HG03378 (cell line): ENCODE measurements around the gene TMEM72.

Experiments used
- ATAC-seq: cut with Tn5 transposase; IDR thresholded peaks from one replicate; pipeline ENCODE4 v1.9.1; 2021; ENCODE audit warnings: mild to moderate bottlenecking, moderate library complexity; ENCODE audit not compliant: unreplicated experiment

TMEM72 gene

GRCh38 chr10:44965651-44966097 lies 54.5 kb downstream of the TMEM72 start:
- peak; percentile 39 for ATAC-seq

- ATAC-seq: peak; percentile 39
Observed at GRCh38 chr10:44966129-44966815, 55.1 kb downstream of the TMEM72 start.

GRCh38 chr10:44966816-44967509 lies 55.8 kb downstream of the TMEM72 start:
- no peak for ATAC-seq

- no peak for ATAC-seq
Observed at GRCh38 chr10:44967616-44968015, 56.5 kb downstream of the TMEM72 start.

GRCh38 chr10:44968091-44968490 lies 57.0 kb downstream of the TMEM72 start:
- ATAC-seq: no peak

- ATAC-seq: no peak
Observed at GRCh38 chr10:44968500-44969400, 57.6 kb downstream of the TMEM72 start.

- ATAC-seq: no peak
Observed at GRCh38 chr10:44969854-44970253, 58.7 kb downstream of the TMEM72 start.

- ATAC-seq: no peak
Observed at GRCh38 chr10:44970812-44971395, 59.8 kb downstream of the TMEM72 start.

- ATAC-seq: no peak
Observed at GRCh38 chr10:44971434-44971833, 60.3 kb downstream of the TMEM72 start.

- no peak for ATAC-seq
Observed at GRCh38 chr10:44971935-44972757, 61.0 kb downstream of the TMEM72 start.

- no peak for ATAC-seq
Observed at GRCh38 chr10:44972874-44973306, 61.8 kb downstream of the TMEM72 start.

- no peak for ATAC-seq
Observed at GRCh38 chr10:44973323-44974081, 62.4 kb downstream of the TMEM72 start.

- ATAC-seq: no peak
Observed at GRCh38 chr10:44974082-44974627, 63.0 kb downstream of the TMEM72 start.

GRCh38 chr10:44974628-44975430 lies 63.7 kb downstream of the TMEM72 start:
- peak; percentile 45 for ATAC-seq

- no peak for ATAC-seq
Observed at GRCh38 chr10:44975431-44976331, 64.5 kb downstream of the TMEM72 start.

- no peak for ATAC-seq
Observed at GRCh38 chr10:44976352-44977198, 65.4 kb downstream of the TMEM72 start.
